ENCODE measurements around the gene PAX8.

The PAX8 gene

DNA sequence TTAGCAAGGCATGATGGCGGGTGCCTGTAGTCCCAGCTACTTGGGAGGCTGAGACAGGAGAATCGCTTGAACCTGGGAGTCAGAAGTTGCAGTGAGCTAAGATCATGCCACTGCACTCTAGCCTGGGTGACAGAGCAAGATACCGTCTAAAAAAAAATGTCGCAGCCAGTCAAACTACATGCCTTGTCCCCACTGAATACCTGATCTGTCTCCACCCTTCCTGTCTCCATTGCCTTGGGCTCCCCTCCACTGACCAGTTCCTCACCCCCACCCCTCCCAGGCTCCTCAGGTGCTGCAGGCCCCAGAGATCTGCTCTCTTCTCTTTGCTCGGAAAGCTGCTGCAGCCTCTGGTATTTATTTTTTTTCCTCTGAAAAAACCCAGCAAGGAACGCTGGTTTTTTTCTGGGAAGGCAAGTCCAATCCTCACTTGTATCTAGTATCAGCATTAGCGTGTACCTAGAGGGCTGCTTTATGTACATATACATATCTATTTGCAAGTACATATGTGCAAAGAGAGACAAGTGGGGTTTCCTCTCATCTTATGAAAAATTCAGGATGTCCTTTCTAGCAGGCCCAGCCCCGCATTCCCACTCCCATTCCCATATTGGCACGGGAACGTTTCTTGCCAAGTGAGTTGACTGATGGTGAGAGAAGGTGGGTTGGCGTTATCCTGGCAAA is 100.5 kb downstream of the PAX8 start:
- TF ChIP-seq, protein P1, sequence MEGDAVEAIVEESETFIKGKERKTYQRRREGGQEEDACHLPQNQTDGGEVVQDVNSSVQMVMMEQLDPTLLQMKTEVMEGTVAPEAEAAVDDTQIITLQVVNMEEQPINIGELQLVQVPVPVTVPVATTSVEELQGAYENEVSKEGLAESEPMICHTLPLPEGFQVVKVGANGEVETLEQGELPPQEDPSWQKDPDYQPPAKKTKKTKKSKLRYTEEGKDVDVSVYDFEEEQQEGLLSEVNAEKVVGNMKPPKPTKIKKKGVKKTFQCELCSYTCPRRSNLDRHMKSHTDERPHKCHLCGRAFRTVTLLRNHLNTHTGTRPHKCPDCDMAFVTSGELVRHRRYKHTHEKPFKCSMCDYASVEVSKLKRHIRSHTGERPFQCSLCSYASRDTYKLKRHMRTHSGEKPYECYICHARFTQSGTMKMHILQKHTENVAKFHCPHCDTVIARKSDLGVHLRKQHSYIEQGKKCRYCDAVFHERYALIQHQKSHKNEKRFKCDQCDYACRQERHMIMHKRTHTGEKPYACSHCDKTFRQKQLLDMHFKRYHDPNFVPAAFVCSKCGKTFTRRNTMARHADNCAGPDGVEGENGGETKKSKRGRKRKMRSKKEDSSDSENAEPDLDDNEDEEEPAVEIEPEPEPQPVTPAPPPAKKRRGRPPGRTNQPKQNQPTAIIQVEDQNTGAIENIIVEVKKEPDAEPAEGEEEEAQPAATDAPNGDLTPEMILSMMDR (IDR thresholded peaks at IDR 0.05; ENCODE audit: low read depth, low read length, missing control alignments): no peak
- no peak for DNase-seq (ENCODE audit: extremely low read depth, low read depth)
- H3K4me3 ChIP-seq (replicated peaks; ENCODE audit: low read depth, low read length): no peak overlapping the region

DNA sequence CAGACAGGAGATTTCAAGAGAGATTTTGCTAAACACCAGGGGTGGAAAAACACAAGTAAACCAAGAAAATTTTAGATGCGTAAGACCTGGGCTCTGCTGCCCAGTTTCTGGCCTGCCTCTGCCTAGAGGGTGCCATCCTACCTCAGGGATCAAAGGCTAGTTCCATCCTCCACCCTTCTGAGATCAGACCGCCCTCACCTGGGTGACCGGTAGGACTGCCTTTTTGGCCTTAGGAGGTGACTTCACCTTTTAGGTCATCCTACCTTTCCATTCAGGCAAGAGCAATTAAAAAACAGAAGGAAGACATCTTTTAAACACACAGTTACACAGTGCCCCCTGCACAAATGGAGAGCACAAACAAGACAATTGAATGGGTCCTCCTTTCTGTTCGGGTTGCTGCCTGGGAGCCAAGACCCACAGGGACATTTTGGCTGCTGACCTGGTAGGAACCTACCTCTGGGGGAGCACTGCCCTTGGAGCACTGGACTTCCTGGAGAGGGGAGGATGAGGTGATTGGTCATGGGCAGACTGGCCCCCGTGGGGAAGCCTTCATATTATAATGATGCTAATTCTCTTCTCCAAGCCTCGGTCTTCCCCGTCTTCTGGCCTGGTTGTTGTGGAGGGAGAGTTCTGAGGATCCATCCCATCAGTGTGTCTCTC is 101.9 kb downstream of the PAX8 start:
- no peak overlapping the region for H3K4me3 ChIP-seq (replicated peaks; ENCODE audit: low read depth, low read length)
- no peak for DNase-seq (ENCODE audit: extremely low read depth, low read depth)
- TF ChIP-seq, protein P1 (IDR thresholded peaks at IDR 0.05; ENCODE audit: low read depth, low read length, missing control alignments): no peak

DNA sequence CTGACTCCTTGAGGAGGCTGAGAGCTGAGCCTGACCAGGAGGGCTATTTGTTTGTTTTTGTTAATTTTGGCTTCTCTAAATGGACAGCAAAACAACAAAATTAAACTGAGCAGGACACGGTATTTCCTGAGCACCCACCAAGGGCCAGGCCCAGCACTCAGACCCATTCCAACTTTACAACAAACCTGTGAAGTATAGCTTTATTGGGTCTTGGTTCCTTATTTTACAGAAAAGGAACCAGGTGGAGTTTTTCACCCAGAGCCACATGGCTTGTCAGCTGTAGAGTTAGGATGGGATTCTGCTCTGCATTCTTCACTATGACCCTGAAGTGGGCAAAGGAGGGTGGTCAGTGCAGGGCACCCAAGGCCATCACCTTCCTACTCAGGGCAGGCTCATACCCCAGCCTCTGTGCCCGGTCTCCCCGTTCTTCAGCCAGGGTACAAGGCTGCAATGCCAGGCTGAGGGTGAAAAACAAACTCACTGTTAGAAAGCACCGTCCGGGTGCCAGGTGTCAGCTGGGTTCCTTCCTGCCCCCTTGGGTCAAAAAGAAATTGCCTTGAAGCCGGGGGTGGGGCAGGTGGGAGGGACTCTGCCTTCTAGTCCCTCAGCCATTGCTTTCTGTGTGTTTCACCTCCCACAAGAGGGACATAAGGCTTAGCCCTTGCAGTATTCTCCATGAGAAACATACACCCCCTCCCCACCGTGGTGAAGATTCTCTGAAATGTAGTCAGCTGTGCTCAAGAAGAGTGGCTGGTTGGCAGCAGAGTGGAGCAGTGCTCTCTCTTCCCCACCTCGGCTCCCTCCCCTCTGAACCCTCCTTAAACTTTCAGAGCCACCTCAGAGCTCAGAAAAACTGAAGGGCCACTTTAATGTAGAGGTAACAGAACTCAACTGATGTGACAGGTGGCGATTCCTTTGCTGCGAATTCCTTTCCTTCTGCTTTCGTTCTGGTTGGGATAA is 102.7 kb downstream of the PAX8 start:
- TF ChIP-seq, protein P1 (IDR thresholded peaks at IDR 0.05; ENCODE audit: low read depth, low read length, missing control alignments): no peak
- no peak for DNase-seq (ENCODE audit: extremely low read depth, low read depth)
- no peak overlapping the region for H3K4me3 ChIP-seq (replicated peaks; ENCODE audit: low read depth, low read length)

DNA sequence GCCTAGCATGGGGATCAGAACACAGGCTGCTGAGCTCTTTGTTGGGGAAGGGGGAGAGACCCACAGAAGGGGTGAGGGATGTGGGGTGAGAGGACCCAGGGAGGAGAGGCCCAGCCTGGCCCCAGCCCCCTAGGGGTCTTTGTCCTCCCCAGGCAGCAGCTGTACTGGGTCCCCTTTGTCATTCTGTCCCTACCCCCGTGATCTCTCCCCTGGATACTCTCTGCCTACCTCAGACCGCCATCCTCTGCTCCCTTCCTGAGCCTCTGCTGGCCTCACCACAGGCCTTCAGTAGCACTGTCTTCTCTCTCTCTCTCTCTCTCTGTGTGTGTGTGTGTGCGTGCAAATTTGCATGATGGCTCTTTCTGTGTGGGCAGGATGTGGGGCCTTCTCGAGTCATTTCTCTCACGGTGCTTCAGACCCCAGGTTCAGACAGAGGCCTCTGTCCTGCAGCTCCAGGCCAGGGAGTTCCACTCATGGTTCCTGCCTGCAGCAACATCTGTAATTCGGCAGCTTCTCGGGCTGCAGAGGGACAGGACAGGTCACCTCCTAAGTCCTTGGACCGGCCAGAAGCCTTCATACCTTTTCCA is 103.6 kb downstream of the PAX8 start:
- TF ChIP-seq, protein P1 (IDR thresholded peaks at IDR 0.05; ENCODE audit: low read depth, low read length, missing control alignments): no peak
- no peak for DNase-seq (ENCODE audit: extremely low read depth, low read depth)
- no peak overlapping the region for H3K4me3 ChIP-seq (replicated peaks; ENCODE audit: low read depth, low read length)

DNA sequence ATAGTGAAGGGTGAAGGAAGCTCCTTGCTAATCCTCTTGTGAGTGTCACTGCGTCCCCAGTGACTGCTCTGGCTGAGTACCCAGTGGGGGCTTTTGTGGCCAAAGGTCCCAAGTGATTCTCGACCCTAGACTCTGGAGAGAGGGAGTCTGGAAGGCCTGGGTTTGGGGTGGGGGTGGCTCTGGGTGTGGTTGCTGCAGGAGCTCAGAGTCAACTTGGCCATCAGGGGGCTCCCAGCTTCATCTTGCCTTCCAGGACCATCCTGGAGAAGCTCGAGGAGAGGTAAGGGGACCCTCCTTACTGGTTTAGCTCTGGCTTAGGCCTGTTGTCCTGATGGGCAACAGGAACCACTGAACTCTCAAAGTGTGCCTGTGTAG is 104.4 kb downstream of the PAX8 start:
- no peak overlapping the region for H3K4me3 ChIP-seq (replicated peaks; ENCODE audit: low read depth, low read length)
- no peak for DNase-seq (ENCODE audit: extremely low read depth, low read depth)

More for the DNA sequence above, 104.4 kb downstream of the PAX8 start:
- TF ChIP-seq, protein P1 (IDR thresholded peaks at IDR 0.05; ENCODE audit: low read depth, low read length, missing control alignments): no peak
